Measurements from ENCODE around the gene SOX11.
"Not testable (repeated sequence)": the region's sequence is repeated elsewhere in the genome, so short reads cannot be mapped to it uniquely, and the experiment has no call there.

Gene SOX11

GRCh38 chr2:5691985-5692529, at the start of gene SOX11:
SOX11 (plus strand) TSS chr2:5692384; CDS start chr2:5692722, 338 bp downstream.
- DNase-seq (ENCODE audit: low spot score), result peak; percentile 69

DNA sequence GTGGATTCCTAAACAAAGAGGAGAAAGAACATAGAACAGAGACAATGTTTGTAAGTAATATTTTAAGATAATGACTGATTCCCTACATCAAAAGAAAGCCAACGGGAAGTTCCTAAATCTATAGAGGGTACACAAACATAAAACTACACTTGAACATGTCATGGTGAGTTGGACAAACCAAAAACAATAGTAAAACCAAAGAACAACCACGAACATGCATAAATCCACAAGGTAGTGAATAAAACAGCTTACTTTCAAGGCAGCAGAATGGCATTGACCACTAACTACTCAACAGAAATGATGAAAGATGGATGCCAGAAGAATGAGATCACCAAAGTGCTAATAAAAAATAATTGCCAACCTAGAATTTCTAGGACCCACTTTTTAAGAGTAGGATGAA, 39.5 kb upstream of the SOX11 start:
- peak; percentile 16 for DNase-seq (ENCODE audit: low spot score)

DNA sequence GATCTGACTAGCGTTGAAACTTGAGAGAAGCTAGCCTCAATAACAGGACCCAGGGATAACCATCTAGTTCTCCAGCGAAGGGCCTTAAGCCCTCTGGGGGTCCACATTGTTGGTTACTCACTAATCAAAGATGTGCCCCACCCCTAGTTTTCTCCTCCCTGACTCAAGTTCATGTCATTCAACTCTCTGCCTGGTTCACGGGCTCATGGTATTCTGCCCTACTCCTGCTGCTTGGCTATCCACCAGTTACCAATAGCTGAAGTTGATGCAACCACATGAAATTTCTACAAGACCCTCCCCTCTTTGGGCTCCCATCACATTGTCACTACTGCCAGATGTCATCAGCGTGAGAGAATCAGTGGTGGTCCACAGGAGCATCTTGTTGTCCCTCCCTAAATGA, 38.4 kb upstream of the SOX11 start:
- not testable (repeated sequence) for DNase-seq (ENCODE audit: low spot score)

GRCh38 chr2:5657231-5657630, 35.0 kb upstream of the SOX11 start:
- no peak for DNase-seq (ENCODE audit: low spot score)

DNA sequence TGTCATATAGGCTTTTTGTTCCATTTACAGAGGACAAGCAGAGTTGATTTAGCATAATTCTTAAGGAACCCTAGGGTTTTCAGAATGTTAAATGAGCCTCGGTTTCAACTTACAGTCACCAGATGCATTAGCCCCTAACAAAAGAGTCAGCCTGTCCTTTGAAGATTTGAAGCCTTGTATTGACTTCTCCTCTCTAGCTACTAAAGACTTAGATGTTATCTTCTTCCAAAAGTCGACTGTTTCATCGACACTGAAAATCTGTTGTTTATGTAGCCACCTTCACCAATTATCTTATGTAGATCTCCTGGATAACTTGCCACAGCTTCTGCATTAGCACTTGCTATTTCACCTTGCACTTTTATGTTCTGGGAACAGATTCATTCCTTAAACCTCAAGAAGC, 31.6 kb upstream of the SOX11 start:
- DNase-seq (ENCODE audit: low spot score), result no peak

- no peak for DNase-seq (ENCODE audit: low spot score)
These were observed 30.8 kb upstream of the SOX11 start for GRCh38 chr2:5661362-5661761.

DNA sequence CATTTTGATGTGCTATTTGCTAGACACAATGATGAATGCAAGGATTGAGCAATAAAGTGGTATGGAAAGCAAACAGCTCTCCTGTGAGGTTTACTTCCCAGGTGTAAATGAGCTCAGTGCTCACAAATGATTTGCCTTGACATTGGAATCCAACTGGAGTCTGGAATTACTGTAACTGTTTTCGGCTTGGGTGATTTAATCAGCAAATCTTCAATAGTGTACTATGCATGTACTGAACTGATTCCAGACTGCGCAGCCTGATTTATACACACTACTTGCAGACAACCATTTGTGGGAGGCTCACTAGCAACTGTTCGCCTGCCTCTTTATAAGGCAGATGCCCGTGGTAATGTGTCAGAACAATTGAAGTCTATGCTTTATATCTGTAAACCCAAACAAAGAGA, 27.9 kb upstream of the SOX11 start:
- no peak for DNase-seq (ENCODE audit: low spot score)

GRCh38 chr2:5665066-5665465, 27.1 kb upstream of the SOX11 start:
- DNase-seq (ENCODE audit: low spot score), result no peak

- DNase-seq (ENCODE audit: low spot score), result peak; percentile 51
These were observed 25.4 kb upstream of the SOX11 start for GRCh38 chr2:5666798-5667197.

DNA sequence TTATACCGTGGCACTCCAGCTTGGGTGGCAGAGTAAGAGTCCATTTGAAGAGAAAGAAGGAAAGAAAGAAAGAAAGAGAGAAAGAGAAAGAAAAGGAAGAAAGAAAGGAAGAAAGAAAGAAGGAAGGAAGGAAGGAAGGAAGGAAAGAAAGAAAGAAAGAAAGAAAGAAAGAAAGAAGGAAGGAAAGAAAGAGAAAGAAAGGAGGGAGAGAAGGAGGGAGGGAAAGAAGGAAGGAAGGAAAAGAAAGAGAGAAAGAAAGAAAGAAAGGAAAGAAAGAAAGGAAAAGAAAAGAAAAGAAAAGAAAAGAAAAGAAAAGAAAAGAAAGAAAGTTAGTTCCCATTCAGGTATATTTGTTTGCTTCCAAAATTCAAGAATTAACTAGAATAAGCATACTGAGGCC, 24.5 kb upstream of the SOX11 start:
- DNase-seq (ENCODE audit: low spot score), result not testable (repeated sequence)

GRCh38 chr2:5668682-5669250, 23.4 kb upstream of the SOX11 start:
- no peak for DNase-seq (ENCODE audit: low spot score)

- no peak for DNase-seq (ENCODE audit: low spot score)
These were observed 19.4 kb upstream of the SOX11 start for GRCh38 chr2:5672749-5673144.

DNA sequence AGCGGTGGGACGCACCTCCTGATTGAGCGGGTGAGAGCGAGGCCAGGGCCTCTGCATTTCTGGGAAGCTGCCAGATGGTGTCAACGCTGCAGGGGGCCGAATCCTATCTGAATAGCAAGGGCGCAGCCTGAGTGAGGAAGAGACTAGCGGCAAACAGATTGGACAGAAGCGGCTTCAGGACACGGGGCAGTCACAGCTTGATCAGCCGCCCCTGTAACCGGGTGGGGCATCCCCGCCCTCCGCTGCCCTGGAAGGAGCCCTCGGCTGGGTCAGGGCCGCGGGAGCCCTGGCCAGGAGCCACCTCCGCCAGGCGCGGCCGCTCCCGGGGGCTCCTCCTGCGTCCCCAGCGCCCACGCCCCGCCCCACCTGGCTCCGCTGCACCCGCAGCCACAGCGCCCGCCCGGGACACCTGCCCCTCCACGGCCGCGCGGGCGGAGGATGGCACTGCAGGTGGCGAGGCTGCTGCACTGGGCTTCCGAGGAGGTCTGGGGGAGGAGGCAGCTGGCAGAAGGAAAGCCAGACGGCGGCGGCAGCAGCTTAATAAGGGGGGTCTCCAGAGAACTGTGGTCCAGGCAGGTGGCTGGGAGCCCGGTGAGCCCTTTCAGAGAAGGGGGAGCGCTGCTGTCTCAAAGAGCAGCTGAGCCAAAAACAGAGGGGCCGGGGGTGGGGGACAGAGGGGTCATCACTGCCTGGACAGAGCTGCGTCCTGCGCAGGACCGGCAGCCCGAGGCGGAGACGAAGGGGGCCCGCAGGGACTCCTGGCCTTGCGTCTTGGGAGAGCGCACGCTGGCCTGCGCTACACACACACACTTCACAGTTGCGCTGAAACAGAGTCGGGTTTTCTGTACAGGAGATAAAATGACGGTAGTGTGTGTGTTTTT, 18.8 kb upstream of the SOX11 start:
- no peak for DNase-seq (ENCODE audit: low spot score)

- peak; percentile 21 for DNase-seq (ENCODE audit: low spot score)
These were observed 18.2 kb upstream of the SOX11 start for GRCh38 chr2:5674026-5674340.

DNA sequence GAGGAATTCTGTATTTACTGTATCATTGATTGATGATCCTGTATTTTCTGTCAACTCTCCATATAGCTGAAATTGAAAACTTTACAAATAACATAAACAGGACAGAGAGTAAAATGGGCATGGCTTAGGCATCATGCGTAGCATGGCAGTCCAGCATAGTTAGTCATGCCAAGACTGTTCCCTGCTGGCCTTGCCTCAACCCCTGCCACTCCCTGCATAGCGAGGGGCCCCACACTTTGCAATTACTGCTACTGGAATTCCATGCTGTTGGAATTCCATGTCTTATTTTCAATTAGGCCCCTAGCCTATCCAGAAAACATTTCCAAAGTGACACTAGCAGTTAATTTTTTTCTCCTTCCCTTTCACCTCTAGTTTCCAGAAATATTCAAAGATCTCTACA, 15.1 kb upstream of the SOX11 start:
- DNase-seq (ENCODE audit: low spot score), result no peak

DNA sequence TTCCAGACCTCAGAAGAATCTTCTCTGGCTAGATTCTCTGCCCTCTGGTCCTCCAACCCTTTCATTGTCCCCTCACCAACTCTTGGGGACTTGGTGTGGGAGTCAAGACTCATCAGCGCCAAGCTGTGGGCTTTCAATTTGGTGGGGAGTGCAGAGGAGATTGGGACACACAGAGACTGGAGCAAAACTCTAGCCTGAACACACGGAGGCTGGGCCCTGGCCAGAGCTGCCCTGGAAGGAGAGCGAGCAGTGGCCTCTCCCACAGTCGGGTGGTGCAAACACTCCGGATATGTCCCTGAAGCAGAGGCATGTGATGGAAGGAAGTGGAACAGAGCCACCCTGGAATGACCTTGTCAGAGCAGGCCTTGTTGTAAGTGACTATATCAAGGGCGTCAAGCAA, 8.7 kb upstream of the SOX11 start:
- no peak for DNase-seq (ENCODE audit: low spot score)

DNA sequence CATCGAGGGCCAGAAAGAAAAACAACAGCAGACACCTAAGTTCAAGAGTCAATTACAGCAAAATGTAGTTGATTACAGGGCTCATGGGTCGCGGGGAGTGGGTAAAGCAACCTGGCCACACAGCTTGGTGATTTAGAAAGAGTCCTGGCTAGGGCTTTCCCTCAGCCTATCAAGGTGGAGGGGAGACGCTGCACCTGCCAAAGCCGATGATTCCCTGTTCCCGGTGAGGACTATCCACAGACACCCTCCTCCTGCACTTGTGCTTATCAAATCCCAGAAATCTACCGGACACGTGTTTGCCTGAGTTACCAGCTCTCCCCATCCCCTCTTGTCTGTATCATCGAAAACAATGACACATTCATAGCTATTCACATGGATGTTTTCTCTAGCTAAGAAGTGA, 7.0 kb upstream of the SOX11 start:
- no peak for DNase-seq (ENCODE audit: low spot score)

GRCh38 chr2:5686068-5686467, 6.1 kb upstream of the SOX11 start:
- DNase-seq (ENCODE audit: low spot score), result no peak

GRCh38 chr2:5686536-5686935, 5.6 kb upstream of the SOX11 start:
- no peak for DNase-seq (ENCODE audit: low spot score)

- DNase-seq (ENCODE audit: low spot score), result no peak
These were observed 2.4 kb upstream of the SOX11 start for GRCh38 chr2:5689750-5690149.

DNA sequence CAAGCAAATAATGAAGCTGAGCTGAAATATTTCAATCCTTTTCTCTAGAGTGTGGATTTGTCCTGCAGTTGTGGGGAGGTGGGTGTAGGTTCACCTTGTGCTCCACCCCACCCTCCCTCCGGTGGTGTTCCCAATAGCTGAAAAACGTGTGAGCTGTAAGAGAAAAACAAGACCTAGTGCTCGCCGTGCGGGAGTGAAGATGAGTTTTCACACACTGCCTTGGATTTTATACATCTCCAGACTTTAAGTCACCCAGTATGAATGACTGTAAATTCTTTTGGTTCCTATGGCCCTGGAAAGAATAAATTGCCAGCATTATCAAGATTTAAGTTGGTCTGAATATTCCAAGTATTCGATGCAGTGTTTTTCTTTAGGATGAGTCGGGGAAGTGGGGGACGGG, 1.9 kb upstream of the SOX11 start:
- DNase-seq (ENCODE audit: low spot score), result no peak

DNA sequence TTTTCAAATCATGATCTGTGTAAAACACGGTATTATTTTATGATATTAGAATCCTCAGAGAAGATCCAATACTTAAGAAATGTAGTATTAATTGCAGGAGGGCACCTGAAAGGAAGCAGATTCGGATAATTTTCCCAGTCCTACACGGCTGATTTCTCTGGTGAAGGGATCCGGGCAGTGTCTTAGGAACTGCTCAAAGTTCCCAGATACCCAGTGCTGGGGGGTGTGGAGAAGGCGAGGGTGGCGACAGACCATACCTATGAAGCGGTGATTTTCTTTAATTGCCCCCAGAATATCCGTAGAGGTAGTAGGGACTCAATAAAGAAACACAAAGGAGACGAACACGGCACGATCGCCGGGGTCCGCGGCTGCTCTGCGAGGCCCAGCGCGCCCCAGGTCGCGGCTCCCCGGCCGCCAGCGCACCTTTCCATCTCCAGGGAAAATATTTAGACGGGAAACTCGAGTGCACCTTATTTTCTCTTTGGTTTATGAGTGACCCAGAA, 1.4 kb upstream of the SOX11 start:
- no peak for DNase-seq (ENCODE audit: low spot score)

DNA sequence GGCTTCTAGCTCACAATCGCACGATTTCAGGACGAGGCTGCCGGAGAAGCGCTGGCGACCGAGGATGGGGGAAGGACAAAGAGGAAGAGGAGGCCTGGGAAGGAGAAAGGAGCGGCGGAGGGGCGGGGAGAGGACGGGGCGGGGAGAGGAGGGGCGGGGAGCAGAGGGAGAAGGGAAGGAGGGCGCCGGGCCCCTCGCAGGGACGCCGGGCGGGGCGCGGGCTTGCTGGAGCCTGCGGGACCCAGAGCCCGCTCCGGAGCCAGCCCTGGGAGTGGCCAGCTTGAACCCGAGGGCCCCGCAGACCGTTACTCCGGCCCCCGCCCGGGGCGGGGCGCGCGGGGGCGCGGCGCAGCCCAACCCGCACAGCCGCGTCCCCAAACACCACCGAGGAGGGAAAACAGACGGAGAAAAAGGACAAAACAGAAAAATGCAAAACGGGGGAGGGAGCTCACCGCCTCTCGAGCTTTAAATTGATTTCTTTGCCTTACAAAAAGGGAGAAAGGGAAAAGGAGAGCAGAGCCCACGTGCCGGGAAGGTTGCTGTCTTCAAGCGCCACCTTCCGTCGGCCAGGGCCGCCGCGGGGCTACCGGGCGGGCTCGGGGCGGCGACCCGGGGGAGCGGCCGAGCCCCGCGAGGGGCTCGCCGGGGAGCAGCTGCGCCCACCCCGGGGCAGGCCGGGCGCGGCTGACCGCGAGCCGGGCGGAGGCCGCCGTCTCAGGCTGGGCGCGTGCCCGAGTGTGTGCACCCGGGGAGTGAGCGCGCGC, 781 bp upstream of the SOX11 start:
- DNase-seq (ENCODE audit: low spot score), result peak; percentile 31

Measured in kidney tubule cell (primary cell).